HEK293 (cell line): ENCODE results near the gene ZNHIT2.

Experiments used
- CTCF ChIA-PET: fragments of 350-600 bp; formaldehyde crosslinking; extraction: SDS; loops from one replicate; lab custom pipeline; 2021; ENCODE audit warnings: antibody characterized with exemption; lab: Yijun Ruan, JAX
- POLR2A ChIA-PET: fragments of 300-600 bp; formaldehyde crosslinking; extraction: SDS; loops from one replicate; lab custom pipeline; 2020; ENCODE audit warnings: antibody characterized with exemption, inconsistent platforms; lab: Yijun Ruan, JAX
- H3K27ac ChIP-seq: fragments of 200-500 bp; sonication (Bioruptor generic); 2 replicates; pipeline ENCODE4 v1.5.1; 2014; ENCODE audit warnings: low read depth, low read length, control low read depth, inconsistent platforms; ENCODE audit errors: extremely low read depth
- H3K36me3 ChIP-seq, 2 experiments: fragments of 200-500 bp in 1 of 2; sonication (Bioruptor generic) in 1 of 2; 1 replicate in 1 of 2; 2 replicates in 1 of 2; pipeline ENCODE4 v1.5.1; 2014 to 2017; ENCODE audit warnings: inconsistent platforms in 2 of 2, low read length in 2 of 2; ENCODE audit not compliant: control insufficient read depth in 2 of 2, insufficient read depth in 1 of 2
- H3K4me1 ChIP-seq: fragments of 200-500 bp; sonication (Bioruptor generic); 2 replicates; pipeline ENCODE4 v1.5.1; 2014; ENCODE audit warnings: mild to moderate bottlenecking, low read length, inconsistent platforms; ENCODE audit not compliant: control insufficient read depth, insufficient read depth
- H3K4me3 ChIP-seq: 2 replicates; pipeline ENCODE4 v1.5.1; 2011; ENCODE audit warnings: low read depth, mild to moderate bottlenecking, control low read depth, low read length, moderate library complexity
- H3K9me3 ChIP-seq: fragments of 200-500 bp; sonication (Bioruptor generic); 2 replicates; pipeline ENCODE4 v1.5.1; 2014; ENCODE audit warnings: low read depth, low read length, inconsistent platforms; ENCODE audit not compliant: control insufficient read depth, insufficient read depth
- GLI2 ChIP-seq: fragments of 450-650 bp; formaldehyde crosslinking; IDR thresholded peaks from 2 replicates; pipeline ENCODE4; 2017; ENCODE audit warnings: missing biosample characterization, missing genetic modification characterization, low read depth, borderline replicate concordance
- GLIS1 ChIP-seq: fragments of 450-650 bp; formaldehyde crosslinking; IDR thresholded peaks from 2 replicates; pipeline ENCODE4 v1.5.1; 2016; ENCODE audit warnings: missing biosample characterization, missing genetic modification characterization
- KLF9 ChIP-seq: fragments of 450-650 bp; formaldehyde crosslinking; IDR thresholded peaks from 2 replicates; pipeline ENCODE4 v1.5.1; 2016; ENCODE audit warnings: missing biosample characterization, missing genetic modification characterization, low read depth
- ZNF10 ChIP-seq: fragments of 450-650 bp; formaldehyde crosslinking; IDR thresholded peaks from 2 replicates; pipeline ENCODE4 v1.5.1; 2017; ENCODE audit warnings: missing biosample characterization, missing genetic modification characterization
- ZNF112 ChIP-seq: fragments of 450-650 bp; formaldehyde crosslinking; IDR thresholded peaks from 2 replicates; pipeline ENCODE4 v1.5.0; 2017; ENCODE audit warnings: missing biosample characterization, missing genetic modification characterization
- ZNF114 ChIP-seq: fragments of 450-650 bp; formaldehyde crosslinking; IDR thresholded peaks from 2 replicates; pipeline ENCODE4 v1.5.0; 2017; ENCODE audit warnings: missing biosample characterization, missing genetic modification characterization
- ZNF174 ChIP-seq: fragments of 450-650 bp; formaldehyde crosslinking; IDR thresholded peaks from 2 replicates; pipeline ENCODE4 v1.5.0; 2017; ENCODE audit warnings: missing biosample characterization, mild to moderate bottlenecking, missing genetic modification characterization
- ZNF214 ChIP-seq: fragments of 450-650 bp; formaldehyde crosslinking; IDR thresholded peaks from 2 replicates; pipeline ENCODE4 v1.5.1; 2017; ENCODE audit warnings: missing biosample characterization, mild to moderate bottlenecking, missing genetic modification characterization, borderline replicate concordance
- ZNF23 ChIP-seq: fragments of 450-650 bp; formaldehyde crosslinking; IDR thresholded peaks from 2 replicates; pipeline ENCODE4 v1.5.1; 2016; ENCODE audit warnings: missing biosample characterization, missing genetic modification characterization, borderline replicate concordance
- ZNF350 ChIP-seq: fragments of 450-650 bp; formaldehyde crosslinking; IDR thresholded peaks from 2 replicates; pipeline ENCODE4 v1.5.0; 2017; ENCODE audit warnings: missing biosample characterization, mild to moderate bottlenecking, missing genetic modification characterization
- ZNF37A ChIP-seq: fragments of 450-650 bp; IDR thresholded peaks from 2 replicates; pipeline ENCODE4 v1.5.1; 2018; ENCODE audit warnings: missing biosample characterization, missing genetic modification characterization
- ZNF664 ChIP-seq: fragments of 450-650 bp; formaldehyde crosslinking; IDR thresholded peaks from 2 replicates; pipeline ENCODE4 v1.5.1; 2016; ENCODE audit warnings: missing biosample characterization, missing genetic modification characterization
- ZNF768 ChIP-seq: fragments of 450-650 bp; formaldehyde crosslinking; IDR thresholded peaks from 2 replicates; pipeline ENCODE4 v1.5.1; 2018; ENCODE audit warnings: missing biosample characterization, mild to moderate bottlenecking, missing genetic modification characterization
- ZNF792 ChIP-seq: fragments of 450-650 bp; formaldehyde crosslinking; IDR thresholded peaks from 2 replicates; pipeline ENCODE4 v1.5.1; 2016; ENCODE audit warnings: missing biosample characterization, missing genetic modification characterization
- ZSCAN30 ChIP-seq: fragments of 450-650 bp; IDR thresholded peaks from 2 replicates; pipeline ENCODE4 v1.5.1; 2018; ENCODE audit warnings: missing biosample characterization, mild to moderate bottlenecking, missing genetic modification characterization, moderate library complexity
- TF ChIP-seq, protein P1 (sequence below): fragments of 450-650 bp; formaldehyde crosslinking; IDR thresholded peaks from 2 replicates; pipeline ENCODE4 v1.5.1; 2016; ENCODE audit warnings: missing biosample characterization, missing genetic modification characterization
- TF ChIP-seq, protein P2 (sequence below): fragments of 450-650 bp; formaldehyde crosslinking; IDR thresholded peaks from 2 replicates; pipeline ENCODE4 v1.5.1; 2016; ENCODE audit warnings: missing biosample characterization, missing genetic modification characterization
- TF ChIP-seq, protein P3 (sequence below): fragments of 450-650 bp; formaldehyde crosslinking; IDR thresholded peaks from 2 replicates; pipeline ENCODE4 v1.5.1; 2016; ENCODE audit warnings: missing biosample characterization, missing genetic modification characterization, borderline replicate concordance
- TF ChIP-seq, protein P4 (sequence below): fragments of 450-650 bp; formaldehyde crosslinking; IDR thresholded peaks from 2 replicates; pipeline ENCODE4 v1.5.1; 2016; ENCODE audit warnings: missing biosample characterization, missing genetic modification characterization, low read depth

Gene ZNHIT2

DNA sequence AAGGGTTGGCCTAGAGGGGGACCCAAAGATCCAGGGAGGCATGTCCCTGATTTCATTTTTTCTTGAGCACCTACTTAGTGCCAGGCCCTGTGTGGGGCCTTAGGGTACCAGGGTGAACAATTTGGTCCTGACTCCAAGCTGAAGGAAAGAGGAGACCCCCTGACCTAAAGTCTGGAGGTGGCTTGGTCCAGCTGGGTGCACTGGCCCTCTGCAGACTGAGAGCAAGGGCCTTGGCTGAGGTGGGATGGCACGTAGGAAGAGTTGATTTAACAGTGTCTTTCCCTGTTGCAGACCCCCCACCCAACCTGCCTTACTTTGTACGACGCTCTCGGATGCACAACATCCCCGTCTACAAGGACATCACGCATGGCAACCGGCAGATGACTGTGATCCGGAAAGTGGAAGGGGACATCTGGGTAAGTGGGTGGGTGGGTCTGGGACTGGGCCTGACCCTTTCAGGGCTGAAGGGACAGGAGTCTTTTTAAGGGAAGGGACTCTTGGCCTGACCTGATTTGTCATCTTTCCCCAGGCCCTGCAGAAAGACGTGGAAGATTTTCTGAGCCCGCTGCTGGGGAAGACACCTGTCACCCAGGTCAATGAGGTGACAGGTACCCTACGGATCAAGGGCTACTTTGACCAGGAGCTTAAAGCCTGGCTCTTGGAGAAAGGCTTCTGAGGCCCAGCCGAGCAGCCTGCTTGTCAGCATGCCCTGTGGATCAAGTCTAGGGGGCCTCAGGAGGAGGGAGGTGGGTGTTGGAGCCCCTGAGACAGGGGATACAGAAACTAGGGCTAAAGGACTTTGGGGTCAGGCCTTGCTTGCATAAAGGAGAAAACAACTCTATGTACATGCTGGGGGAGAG lies 7.9 kb upstream of the ZNHIT2 start:
- Histone ChIP-seq H3K36me3 (peaks cover 0 to 79% of the 10 kb centered on the region in 2 experiments; a peak in 2 of 3 replicates), H3K4me3 (no peak overlapping the region), H3K9me3 (no peaks in the 10 kb centered on the region), H3K27ac (no peak overlapping the region), H3K4me1 (peaks cover 3% of the 10 kb centered on the region; the same call in 1 of the 2 replicates)
- ChIA-PET CTCF (interaction anchor here (1.6 kb wide), 1 partner anchor 15 kb away, joined by 7 read pairs; no protein-coding TSS in a partner anchor), POLR2A (interaction anchor here (1.0 to 1.5 kb wide), 3 partner anchors 10 to 281 kb away, joined by 3 to 5 read pairs (median 3); partner anchors contain the start of genes CDC42BPG and TM7SF2)
- TF ChIP-seq ZNF792 (no peak), ZNF664 (tag by site-specific recombination) (peak; percentile 81)

DNA sequence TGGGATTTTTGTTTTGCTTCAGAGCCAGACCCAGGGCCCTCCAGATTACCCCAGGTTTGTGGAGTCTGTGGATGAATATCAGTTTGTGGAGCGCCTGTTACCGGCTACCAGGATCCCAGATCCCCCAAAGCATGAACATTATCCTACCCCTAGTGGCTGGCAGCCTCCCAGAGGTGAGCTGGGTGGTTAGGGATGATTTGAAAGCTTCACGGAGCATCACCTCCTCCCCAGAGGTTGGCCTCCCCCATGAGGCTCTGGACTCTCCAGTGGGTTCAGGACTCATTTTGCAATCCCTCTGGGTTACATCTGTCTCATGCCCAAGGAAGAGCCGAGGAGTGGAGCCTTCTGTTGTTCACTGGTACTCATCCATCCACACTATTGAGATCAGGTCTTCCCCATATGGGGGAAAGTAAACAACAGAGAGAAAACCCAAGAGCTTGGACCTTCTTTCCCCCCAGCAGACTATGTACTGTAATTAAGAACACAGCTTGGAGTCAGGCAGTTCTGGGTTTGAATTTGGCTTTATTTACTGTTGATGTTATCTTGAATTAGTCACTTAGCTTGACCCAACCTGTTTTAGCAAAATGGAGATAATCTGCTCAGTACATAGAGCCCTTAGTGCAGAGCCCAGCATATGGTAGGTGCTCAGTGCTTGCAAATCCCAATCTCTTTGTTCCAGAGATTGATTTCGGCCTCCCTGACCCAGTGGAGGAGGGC lies 7.1 kb upstream of the ZNHIT2 start:
- TF ChIP-seq, protein P1, sequence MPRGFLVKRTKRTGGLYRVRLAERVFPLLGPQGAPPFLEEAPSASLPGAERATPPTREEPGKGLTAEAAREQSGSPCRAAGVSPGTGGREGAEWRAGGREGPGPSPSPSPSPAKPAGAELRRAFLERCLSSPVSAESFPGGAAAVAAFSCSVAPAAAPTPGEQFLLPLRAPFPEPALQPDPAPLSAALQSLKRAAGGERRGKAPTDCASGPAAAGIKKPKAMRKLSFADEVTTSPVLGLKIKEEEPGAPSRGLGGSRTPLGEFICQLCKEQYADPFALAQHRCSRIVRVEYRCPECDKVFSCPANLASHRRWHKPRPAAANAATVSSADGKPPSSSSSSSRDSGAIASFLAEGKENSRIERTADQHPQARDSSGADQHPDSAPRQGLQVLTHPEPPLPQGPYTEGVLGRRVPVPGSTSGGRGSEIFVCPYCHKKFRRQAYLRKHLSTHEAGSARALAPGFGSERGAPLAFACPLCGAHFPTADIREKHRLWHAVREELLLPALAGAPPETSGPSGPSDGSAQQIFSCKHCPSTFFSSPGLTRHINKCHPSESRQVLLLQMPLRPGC (tag by site-specific recombination): no peak
- peak; percentile 83 for TF ChIP-seq GLIS1 (tag by site-specific recombination)
- POLR2A ChIA-PET: interaction anchor here (1.3 to 1.5 kb wide), 2 partner anchors 11 to 280 kb away, joined by 3 to 5 read pairs; partner anchors contain the start of gene CDC42BPG
- H3K4me1 ChIP-seq: peaks cover 3% of the 10 kb centered on the region; the same call in 1 of the 2 replicates
- H3K36me3 ChIP-seq: peaks cover 0 to 79% of the 10 kb centered on the region in 2 experiments; a peak in 2 of 3 replicates
- H3K4me3 ChIP-seq: no peak overlapping the region
- H3K27ac ChIP-seq: no peak overlapping the region
- CTCF ChIA-PET: interaction anchor here (1.6 kb wide), 1 partner anchor 14 kb away, joined by 7 read pairs; no protein-coding TSS in a partner anchor
- no peaks in the 10 kb centered on the region for H3K9me3 ChIP-seq

DNA sequence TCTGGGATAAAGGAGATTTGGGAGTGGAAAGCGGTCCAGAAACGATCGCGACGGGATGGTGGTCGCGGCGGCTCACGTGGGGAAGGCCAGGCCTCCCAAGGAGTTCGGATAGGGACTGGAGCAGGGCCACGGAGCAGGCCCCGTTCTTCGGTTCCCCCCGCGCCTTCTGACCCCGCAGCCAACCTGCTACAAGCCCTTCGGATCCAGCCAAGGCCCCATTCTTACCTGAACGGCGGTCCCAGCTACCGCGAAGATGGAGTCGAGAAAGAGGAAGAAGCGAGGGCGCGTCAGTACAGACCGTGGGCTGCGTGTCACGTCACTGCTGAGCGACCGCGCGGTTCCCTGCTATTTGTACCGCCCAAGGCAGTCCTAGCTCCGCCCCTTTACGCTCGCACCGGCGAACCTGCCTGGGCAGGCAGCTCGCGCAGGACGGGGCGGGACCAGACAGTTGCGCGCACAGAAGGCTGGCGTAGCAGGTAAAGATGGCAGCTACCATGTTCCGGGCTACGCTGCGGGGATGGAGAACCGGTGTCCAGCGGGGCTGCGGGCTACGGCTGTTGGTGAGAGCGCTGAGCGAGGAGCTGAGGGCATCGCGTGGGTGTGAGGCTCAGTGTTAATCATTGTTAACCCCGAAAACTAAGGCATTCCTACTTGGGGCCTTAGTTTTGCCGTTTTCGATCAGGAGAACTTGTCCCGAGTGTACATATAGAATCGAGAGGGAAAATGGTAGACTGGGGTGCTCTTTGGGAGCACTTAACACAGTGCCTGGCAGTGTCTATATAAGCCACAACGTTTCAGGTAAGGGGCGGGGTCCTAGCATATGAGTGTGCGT lies 4.6 kb upstream of the ZNHIT2 start, which contains the start of the genes FAU and MRPL49:
FAU (minus strand) TSS at position 270 of the 832 bp plus-strand sequence. CDS start 321 bp downstream, outside the sequence.
MRPL49 (plus strand) TSS at position 457 of the 832 bp plus-strand sequence; CDS start at position 483, 26 bp downstream.
- Histone ChIP-seq H3K4me3 (peak within 1 kb of the TSS; percentile 72), H3K27ac (peak within 1 kb of the TSS; percentile 73), H3K4me1 (peaks cover 3% of the 10 kb centered on the region; the same call in 1 of the 2 replicates), H3K9me3 (no peaks in the 10 kb centered on the region), H3K36me3 (peaks cover 3 to 67% of the 10 kb centered on the region in 2 experiments; a peak in 2 of 3 replicates)
- CTCF ChIA-PET: interaction anchor here (0.5 to 3.4 kb wide), 9 partner anchors 10 to 234 kb away, joined by 3 to 37 read pairs (median 4); partner anchors contain the start of genes CDC42EP2 and TM7SF2
- POLR2A ChIA-PET: interaction anchor here (0.6 to 3.2 kb wide), 28 partner anchors 9 to 835 kb away, joined by 3 to 57 read pairs (median 5); partner anchors contain the start of genes ARL2, CAPN1, CDCA5 and NEAT1
- no peak for TF ChIP-seq ZNF174 (tag by site-specific recombination)
- no peak for TF ChIP-seq ZNF768 (tag by site-specific recombination)
- no peak for TF ChIP-seq ZNF112 (tag by site-specific recombination)
- TF ChIP-seq ZSCAN30: 0 out of 2 replicates have a peak, but pooled peaks have one; percentile 53
- TF ChIP-seq ZNF23 (tag by site-specific recombination): no peak
- peak; percentile 66 for TF ChIP-seq KLF9
- no peak for TF ChIP-seq ZNF350 (tag by site-specific recombination)
- TF ChIP-seq ZNF114 (tag by site-specific recombination): no peak
- TF ChIP-seq, protein P2, sequence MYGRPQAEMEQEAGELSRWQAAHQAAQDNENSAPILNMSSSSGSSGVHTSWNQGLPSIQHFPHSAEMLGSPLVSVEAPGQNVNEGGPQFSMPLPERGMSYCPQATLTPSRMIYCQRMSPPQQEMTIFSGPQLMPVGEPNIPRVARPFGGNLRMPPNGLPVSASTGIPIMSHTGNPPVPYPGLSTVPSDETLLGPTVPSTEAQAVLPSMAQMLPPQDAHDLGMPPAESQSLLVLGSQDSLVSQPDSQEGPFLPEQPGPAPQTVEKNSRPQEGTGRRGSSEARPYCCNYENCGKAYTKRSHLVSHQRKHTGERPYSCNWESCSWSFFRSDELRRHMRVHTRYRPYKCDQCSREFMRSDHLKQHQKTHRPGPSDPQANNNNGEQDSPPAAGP (tag by site-specific recombination): 0 out of 2 replicates have a peak, but pooled peaks have one; percentile 31
- no peak for TF ChIP-seq ZNF10 (tag by site-specific recombination)
- TF ChIP-seq, protein P3, sequence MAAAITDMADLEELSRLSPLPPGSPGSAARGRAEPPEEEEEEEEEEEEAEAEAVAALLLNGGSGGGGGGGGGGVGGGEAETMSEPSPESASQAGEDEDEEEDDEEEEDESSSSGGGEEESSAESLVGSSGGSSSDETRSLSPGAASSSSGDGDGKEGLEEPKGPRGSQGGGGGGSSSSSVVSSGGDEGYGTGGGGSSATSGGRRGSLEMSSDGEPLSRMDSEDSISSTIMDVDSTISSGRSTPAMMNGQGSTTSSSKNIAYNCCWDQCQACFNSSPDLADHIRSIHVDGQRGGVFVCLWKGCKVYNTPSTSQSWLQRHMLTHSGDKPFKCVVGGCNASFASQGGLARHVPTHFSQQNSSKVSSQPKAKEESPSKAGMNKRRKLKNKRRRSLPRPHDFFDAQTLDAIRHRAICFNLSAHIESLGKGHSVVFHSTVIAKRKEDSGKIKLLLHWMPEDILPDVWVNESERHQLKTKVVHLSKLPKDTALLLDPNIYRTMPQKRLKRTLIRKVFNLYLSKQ (tag by site-specific recombination): no peak
- TF ChIP-seq ZNF214 (tag by site-specific recombination): no peak
- TF ChIP-seq GLI2: no peak
- TF ChIP-seq ZNF37A (tag by site-specific recombination): no peak
- TF ChIP-seq, protein P4, sequence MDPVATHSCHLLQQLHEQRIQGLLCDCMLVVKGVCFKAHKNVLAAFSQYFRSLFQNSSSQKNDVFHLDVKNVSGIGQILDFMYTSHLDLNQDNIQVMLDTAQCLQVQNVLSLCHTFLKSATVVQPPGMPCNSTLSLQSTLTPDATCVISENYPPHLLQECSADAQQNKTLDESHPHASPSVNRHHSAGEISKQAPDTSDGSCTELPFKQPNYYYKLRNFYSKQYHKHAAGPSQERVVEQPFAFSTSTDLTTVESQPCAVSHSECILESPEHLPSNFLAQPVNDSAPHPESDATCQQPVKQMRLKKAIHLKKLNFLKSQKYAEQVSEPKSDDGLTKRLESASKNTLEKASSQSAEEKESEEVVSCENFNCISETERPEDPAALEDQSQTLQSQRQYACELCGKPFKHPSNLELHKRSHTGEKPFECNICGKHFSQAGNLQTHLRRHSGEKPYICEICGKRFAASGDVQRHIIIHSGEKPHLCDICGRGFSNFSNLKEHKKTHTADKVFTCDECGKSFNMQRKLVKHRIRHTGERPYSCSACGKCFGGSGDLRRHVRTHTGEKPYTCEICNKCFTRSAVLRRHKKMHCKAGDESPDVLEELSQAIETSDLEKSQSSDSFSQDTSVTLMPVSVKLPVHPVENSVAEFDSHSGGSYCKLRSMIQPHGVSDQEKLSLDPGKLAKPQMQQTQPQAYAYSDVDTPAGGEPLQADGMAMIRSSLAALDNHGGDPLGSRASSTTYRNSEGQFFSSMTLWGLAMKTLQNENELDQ (tag by site-specific recombination): no peak
